HepG2 (cell line): Measurements from ENCODE around the gene HPD. TPM values are rescaled to one million over a fixed set of nuclear protein-coding genes. Genes with fewer than 3 reads are reported as not detected.

Experiments used
- ATAD3A ChIP-seq: sonication (generic); formaldehyde crosslinking; IDR thresholded peaks from 2 replicates; pipeline ENCODE4 v1.4.0; 2020; ENCODE audit warnings: missing genetic modification reagents
- DR1 ChIP-seq: sonication (generic); formaldehyde crosslinking; IDR thresholded peaks from 2 replicates; pipeline ENCODE4 v1.8.0; 2021; ENCODE audit warnings: mild to moderate bottlenecking, missing genetic modification reagents, inconsistent platforms
- NFYB ChIP-seq: sonication (generic); formaldehyde crosslinking; IDR thresholded peaks from 2 replicates; pipeline ENCODE4 v1.4.0; 2020; ENCODE audit warnings: missing genetic modification reagents
- PCBP2 ChIP-seq: fragments of 200-400 bp; formaldehyde crosslinking; optimal IDR thresholded peaks from 2 replicates; pipeline ENCODE3; 2018; ENCODE audit warnings: low read length, low read depth; ENCODE audit not compliant: poor library complexity, severe bottlenecking
- SOX6 ChIP-seq, 2 experiments: fragments of 450-650 bp in 1 of 2; sonication (generic) in 1 of 2; formaldehyde crosslinking in 1 of 2; IDR thresholded peaks; 2 replicates each; pipeline versions ENCODE4 v1.4.0 to v1.6.1; 2017 to 2020; ENCODE audit warnings: antibody characterized with exemption in 1 of 2, mild to moderate bottlenecking in 1 of 2, missing genetic modification reagents in 1 of 2
- TCF12 ChIP-seq, 2 experiments: fragments of 450-650 bp in 1 of 2; sonication (generic) in 1 of 2; formaldehyde crosslinking in 1 of 2; IDR thresholded peaks; 2 replicates each; pipeline versions ENCODE4 v1.6.1 to v1.8.0; 2017 to 2022; ENCODE audit warnings: antibody characterized with exemption in 1 of 2, mild to moderate bottlenecking in 1 of 2, missing genetic modification reagents in 1 of 2, moderate library complexity in 1 of 2
- TOE1 ChIP-seq: sonication (generic); formaldehyde crosslinking; IDR thresholded peaks from 2 replicates; pipeline ENCODE4 v1.4.0; 2020; ENCODE audit warnings: mild to moderate bottlenecking, missing genetic modification reagents
- YEATS2 ChIP-seq: sonication (generic); formaldehyde crosslinking; IDR thresholded peaks from 2 replicates; pipeline ENCODE4 v1.4.0; 2020; ENCODE audit warnings: missing genetic modification reagents, borderline replicate concordance
- ZNF260 ChIP-seq: sonication (generic); formaldehyde crosslinking; IDR thresholded peaks from 2 replicates; pipeline ENCODE4 v1.4.0; 2020; ENCODE audit warnings: missing genetic modification reagents, low read depth, mild to moderate bottlenecking, borderline replicate concordance
- ZNF326 ChIP-seq: sonication (generic); formaldehyde crosslinking; IDR thresholded peaks from 2 replicates; pipeline ENCODE4 v1.4.0; 2020; ENCODE audit warnings: missing genetic modification reagents, borderline replicate concordance
- ZNF431 ChIP-seq: sonication (generic); formaldehyde crosslinking; IDR thresholded peaks from 2 replicates; pipeline ENCODE4 v1.9.0; 2022; ENCODE audit warnings: missing genetic modification reagents, low read depth, mild to moderate bottlenecking, borderline replicate concordance
- ZNF550 ChIP-seq: sonication (generic); formaldehyde crosslinking; IDR thresholded peaks from 2 replicates; pipeline ENCODE4 v1.4.0; 2020; ENCODE audit warnings: mild to moderate bottlenecking, missing genetic modification reagents, borderline replicate concordance
- ZNF746 ChIP-seq: sonication (generic); formaldehyde crosslinking; IDR thresholded peaks from 2 replicates; pipeline ENCODE4 v1.8.0; 2022; ENCODE audit warnings: mild to moderate bottlenecking, missing genetic modification reagents
- ZNF839 ChIP-seq: sonication (generic); formaldehyde crosslinking; IDR thresholded peaks from 2 replicates; pipeline ENCODE4 v1.4.0; 2020; ENCODE audit warnings: missing genetic modification reagents, mild to moderate bottlenecking, borderline replicate concordance
- polyA plus RNA-seq, 8 experiments: library from polyadenylated mRNA; depleted of rRNA in 3 of 8; stranded (reverse) in 7 of 8; unstranded in 1 of 8; fragments of >200 nt; fragmentation: Illumina TruSeq in 4 of 8; extraction: Trizol in 4 of 8; gene quantifications; 2 replicates each; pipeline versions ENCODE4 v1.2.1 to v1.2.3, GENCODE V29; 2011 to 2016; ENCODE audit warnings: low read depth in 4 of 8, missing spikeins in 1 of 8, mixed read lengths in 1 of 8; ENCODE audit not compliant: insufficient read depth in 1 of 8
- total RNA-seq, 5 experiments: library from RNA; depleted of rRNA; stranded (reverse); fragments of >200 nt; fragmentation: Illumina TruSeq; extraction: Trizol; gene quantifications; 2 replicates each; pipeline ENCODE4 v1.2.3, GENCODE V29; 2016; ENCODE audit warnings: low read depth in 1 of 5
- TF ChIP-seq, protein P1 (sequence below): sonication (generic); formaldehyde crosslinking; IDR thresholded peaks from 2 replicates; pipeline ENCODE4 v1.8.1; 2023; ENCODE audit warnings: mild to moderate bottlenecking, missing genetic modification reagents, borderline replicate concordance
- TF ChIP-seq, protein P2 (sequence below): sonication (generic); formaldehyde crosslinking; IDR thresholded peaks from 2 replicates; pipeline ENCODE4 v1.4.0; 2020; ENCODE audit warnings: mild to moderate bottlenecking, missing genetic modification reagents
- TF ChIP-seq, protein P3 (sequence below): sonication (generic); formaldehyde crosslinking; IDR thresholded peaks from 2 replicates; pipeline ENCODE4 v1.4.0; 2020; ENCODE audit warnings: mild to moderate bottlenecking, missing genetic modification reagents

Gene HPD
- total and polyA plus RNA-seq, 2 of the 13 experiments (the other 11 are each of a cell fraction or from before 2014, with no cell fraction given) = 120 to 195 TPM

DNA sequence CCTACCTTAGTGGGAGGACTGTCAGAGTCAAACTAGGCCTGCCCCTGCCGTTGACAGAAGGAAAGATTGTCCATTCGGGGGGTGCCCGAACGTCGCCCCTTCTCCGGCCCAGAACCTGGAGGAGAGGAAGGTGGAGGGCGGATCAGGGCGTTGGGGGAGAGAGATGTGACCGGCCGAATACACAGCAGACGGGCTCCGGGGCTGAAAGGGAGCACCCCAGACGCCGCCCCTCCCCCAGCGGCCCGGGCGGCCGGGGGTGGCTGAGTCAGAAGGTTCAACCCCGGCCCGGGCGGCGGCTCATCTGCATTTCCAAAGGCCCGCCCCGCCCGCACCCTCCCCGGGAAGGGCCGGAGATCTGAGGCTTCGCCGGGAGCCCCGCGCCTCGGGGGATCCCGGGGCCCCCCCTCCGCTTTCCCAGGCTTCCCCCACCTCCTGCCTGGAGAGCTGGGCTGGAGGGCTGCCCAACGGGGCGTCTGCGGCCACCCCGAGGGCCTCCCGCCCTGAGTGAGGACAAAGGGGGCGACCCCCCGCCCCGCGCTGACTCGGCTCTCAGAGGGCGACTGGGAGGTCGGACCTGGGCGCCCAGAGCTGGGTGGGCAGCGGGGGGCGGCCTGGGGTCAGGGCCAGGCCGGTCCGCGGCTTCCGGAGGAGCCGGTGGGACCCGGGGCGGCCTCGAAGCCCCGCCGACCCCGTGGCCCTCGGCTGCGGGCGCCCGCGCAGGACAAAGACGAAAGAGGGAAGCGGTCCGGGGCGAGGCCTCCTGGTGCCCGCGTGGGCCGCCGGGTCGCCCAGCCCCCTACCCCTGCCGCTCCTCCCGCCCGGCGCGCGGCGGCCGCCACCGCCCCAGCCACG, 58.6 kb downstream of the HPD start (continued):
- no peak for TF ChIP-seq PCBP2
- TF ChIP-seq ZNF550 (CRISPR knock-in tag) = no peak
- no peak; the same call in 1 of the 2 replicates for TF ChIP-seq NFYB (CRISPR knock-in tag)
- TF ChIP-seq ZNF431 = no peak
- TF ChIP-seq SOX6 (IDR thresholded peaks at IDR 0.05) = no peak
- peak; percentile 66 for TF ChIP-seq SOX6 (CRISPR knock-in tag; IDR thresholded peaks at IDR 0.05)
- no peak for TF ChIP-seq ZNF260 (CRISPR knock-in tag)
- no peak for TF ChIP-seq TCF12 (IDR thresholded peaks at IDR 0.05)
- TF ChIP-seq TCF12 (CRISPR knock-in tag; IDR thresholded peaks at IDR 0.05) = peak; percentile 61; the same call in 1 of the 2 replicates
- no peak for TF ChIP-seq ZNF326 (CRISPR knock-in tag)
- TF ChIP-seq TOE1 (CRISPR knock-in tag) = no peak
- no peak for TF ChIP-seq ATAD3A (CRISPR knock-in tag)
- TF ChIP-seq, protein P1, sequence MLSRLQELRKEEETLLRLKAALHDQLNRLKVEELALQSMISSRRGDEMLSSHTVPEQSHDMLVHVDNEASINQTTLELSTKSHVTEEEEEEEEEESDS (CRISPR knock-in tag) = no peak
- no peak for TF ChIP-seq ZNF839 (CRISPR knock-in tag)
- TF ChIP-seq YEATS2 (CRISPR knock-in tag) = 0 out of 2 replicates have a peak, but pooled peaks have one; percentile 20
- peak; percentile 83 for TF ChIP-seq ZNF746
- TF ChIP-seq, protein P2, sequence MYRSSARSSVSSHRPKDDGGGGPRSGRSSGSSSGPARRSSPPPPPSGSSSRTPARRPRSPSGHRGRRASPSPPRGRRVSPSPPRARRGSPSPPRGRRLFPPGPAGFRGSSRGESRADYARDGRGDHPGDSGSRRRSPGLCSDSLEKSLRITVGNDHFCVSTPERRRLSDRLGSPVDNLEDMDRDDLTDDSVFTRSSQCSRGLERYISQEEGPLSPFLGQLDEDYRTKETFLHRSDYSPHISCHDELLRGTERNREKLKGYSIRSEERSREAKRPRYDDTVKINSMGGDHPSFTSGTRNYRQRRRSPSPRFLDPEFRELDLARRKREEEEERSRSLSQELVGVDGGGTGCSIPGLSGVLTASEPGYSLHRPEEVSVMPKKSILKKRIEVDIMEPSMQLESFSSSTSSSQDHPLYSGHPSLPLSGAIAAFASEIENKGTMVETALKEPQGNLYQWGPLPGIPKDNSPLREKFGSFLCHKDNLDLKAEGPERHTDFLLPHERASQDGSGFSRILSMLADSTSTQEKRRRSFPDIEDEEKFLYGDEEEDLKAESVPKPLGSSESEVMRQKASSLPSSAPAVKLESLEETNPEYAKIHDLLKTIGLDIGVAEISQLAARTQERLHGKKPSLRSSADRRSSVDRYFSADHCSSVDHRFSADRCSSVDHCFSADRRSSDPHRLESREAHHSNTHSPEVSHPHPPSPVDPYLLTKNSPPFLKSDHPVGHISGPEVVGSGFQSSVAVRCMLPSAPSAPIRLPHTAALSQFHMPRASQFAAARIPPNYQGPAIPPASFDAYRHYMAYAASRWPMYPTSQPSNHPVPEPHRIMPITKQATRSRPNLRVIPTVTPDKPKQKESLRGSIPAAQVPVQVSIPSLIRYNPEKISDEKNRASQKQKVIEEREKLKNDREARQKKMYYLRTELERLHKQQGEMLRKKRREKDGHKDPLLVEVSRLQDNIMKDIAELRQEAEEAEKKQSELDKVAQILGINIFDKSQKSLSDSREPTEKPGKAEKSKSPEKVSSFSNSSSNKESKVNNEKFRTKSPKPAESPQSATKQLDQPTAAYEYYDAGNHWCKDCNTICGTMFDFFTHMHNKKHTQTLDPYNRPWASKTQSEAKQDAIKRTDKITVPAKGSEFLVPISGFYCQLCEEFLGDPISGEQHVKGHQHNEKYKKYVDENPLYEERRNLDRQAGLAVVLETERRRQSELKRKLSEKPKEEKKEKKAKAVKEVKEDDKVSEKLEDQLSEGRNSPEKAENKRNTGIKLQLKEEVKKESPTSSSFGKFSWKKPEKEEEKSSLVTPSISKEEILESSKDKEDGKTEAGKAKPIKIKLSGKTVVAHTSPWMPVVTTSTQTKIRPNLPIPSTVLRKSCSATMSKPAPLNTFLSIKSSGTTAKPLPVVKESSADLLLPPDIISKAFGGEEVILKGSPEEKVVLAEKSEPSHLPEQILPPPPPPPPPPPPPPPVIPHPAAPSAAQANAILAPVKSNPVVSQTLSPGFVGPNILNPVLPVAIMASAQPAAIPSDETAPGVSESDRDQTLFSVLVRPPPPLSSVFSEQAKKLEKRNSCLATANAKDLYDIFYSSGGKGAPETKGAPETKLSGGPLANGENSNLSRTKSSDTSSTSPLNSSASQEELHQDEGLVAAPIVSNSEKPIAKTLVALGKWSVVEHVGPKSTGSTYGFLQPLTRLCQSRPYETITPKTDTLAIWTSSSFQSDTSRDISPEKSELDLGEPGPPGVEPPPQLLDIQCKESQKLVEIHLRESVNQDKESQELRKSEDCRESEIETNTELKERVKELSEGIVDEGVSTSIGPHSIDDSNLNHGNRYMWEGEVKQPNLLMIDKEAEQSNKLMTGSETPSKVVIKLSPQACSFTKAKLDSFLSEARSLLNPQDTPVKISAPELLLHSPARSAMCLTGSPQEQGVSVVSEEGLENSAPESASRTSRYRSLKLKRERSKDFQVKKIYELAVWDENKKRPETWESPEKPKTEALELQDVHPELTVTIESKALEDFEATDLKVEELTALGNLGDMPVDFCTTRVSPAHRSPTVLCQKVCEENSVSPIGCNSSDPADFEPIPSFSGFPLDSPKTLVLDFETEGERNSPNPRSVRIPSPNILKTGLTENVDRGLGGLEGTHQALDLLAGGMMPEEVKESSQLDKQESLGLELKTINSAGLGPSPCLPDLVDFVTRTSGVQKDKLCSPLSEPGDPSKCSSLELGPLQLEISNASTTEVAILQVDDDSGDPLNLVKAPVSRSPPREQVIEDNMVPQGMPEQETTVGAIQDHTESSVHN (CRISPR knock-in tag) = no peak
- TF ChIP-seq DR1 (CRISPR knock-in tag) = peak; percentile 43; the same call in 1 of the 2 replicates
- TF ChIP-seq, protein P3, sequence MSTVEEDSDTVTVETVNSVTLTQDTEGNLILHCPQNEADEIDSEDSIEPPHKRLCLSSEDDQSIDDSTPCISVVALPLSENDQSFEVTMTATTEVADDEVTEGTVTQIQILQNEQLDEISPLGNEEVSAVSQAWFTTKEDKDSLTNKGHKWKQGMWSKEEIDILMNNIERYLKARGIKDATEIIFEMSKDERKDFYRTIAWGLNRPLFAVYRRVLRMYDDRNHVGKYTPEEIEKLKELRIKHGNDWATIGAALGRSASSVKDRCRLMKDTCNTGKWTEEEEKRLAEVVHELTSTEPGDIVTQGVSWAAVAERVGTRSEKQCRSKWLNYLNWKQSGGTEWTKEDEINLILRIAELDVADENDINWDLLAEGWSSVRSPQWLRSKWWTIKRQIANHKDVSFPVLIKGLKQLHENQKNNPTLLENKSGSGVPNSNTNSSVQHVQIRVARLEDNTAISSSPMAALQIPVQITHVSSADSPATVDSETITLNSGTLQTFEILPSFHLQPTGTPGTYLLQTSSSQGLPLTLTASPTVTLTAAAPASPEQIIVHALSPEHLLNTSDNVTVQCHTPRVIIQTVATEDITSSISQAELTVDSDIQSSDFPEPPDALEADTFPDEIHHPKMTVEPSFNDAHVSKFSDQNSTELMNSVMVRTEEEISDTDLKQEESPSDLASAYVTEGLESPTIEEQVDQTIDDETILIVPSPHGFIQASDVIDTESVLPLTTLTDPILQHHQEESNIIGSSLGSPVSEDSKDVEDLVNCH (CRISPR knock-in tag) = no peak
